NCI-H2171 treated with DMSO at 0.1 percent for 48 hours (cell line): ENCODE measurements around the gene WIPI1.
A peak's percentile ranks its signal among the peaks of the same experiment; 100 is the strongest.

Experiments
- DNase-seq: peaks from one replicate; lab custom pipeline; 2025; lab: John Stamatoyannopoulos, UW

WIPI1 gene

DNA sequence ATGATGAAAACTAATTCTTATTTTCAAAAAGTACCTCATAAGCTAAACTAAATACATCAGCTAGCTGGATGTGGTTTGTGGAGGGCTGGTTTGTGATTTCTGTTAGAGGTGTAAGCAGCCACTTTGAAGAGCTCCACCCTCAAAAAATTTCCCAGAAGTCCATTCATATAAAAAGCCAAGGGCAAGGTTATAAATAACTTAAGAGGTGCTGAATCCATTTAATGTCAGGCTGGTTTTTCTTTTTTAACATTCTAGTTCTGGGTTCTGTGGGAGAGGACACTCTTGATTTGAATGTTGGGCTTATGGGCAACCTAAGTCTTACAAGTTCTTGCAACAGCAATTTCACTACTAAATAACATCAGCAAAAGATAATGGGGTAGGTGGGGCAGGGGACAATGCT, 3.4 kb upstream of the WIPI1 start:
- DNase-seq: no peak

DNA sequence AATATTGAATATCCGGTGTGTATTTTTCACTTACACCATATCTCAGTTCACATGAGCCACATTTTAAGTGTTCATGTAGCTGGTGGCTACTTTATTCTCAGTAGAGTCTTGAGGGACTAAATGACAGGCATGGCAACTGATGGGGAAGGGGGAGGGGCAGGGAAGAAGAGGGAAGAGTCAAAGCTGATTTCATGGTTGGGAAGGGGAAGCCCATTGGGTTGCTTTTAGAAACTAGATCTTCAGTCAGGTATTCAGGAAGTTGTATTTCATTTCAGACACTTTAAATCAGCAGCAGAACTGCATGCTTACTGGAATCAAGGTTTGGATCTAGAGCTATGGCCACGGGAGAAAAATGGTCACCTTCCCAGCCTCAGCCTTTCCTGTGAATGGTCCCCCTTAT, 2.9 kb upstream of the WIPI1 start:
- DNase-seq: no peak

DNA sequence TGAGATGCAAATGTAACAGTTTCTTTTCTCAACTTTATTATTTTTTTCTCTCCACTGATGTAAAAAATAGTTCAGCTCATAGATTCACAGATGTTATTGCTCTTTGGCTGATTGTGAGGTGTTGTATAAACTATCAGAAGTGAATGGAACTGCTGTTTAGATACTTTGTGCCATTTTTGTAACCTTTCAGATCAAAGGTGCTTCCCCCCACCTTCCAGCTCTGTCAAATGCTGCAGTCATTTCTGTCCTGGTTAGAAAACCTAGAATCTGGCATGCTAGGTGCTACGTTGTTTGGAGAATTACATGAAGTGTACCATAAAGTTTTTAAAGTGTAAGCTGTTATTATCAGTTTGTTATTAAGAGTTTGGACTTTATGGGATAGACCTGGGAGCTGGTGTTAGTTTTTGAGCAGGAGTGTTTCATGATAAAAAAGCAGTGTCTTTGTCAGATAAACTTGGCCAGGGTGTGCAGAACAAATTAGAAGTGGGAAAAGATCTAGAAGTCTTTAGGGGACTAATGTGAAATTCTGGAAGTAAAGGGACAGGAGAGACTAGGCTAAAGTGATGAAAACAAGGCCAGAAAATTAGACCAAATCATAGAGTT, 1.8 kb upstream of the WIPI1 start:
- no peak for DNase-seq

DNA sequence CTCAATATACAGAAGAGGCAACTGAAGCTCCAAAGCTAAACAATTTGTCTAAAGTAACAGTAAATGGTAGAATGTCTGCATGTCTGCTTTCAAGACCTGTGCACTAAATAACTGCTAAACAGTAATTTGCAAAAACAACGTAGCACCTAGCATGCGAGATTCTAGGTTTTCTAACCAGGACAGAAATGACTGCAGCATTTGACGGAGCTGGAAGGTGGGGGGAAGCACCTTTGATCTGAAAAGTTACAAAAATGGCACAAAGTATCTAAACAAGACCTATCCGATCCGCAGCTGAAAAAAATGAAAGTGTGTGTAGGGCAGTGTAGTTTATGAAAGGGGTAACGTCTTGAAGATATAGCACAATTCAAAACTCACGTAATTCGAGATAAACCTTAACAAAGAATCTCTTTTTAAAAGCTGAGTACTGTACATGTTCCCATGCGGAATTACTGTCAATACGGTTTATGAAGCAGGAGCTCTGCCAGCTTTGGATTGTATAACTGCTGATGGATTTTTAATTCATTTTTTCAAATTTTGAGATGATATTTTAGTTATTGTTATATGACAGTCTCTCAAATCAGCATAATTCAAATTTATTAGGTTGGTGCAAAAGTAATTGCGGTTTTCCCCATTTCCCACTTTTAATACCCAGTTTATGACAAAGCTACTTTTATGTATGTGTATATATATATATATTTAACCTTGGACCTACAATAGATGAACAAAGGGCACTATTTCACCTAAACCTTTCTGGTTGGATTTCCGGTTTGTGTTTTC, 1.2 kb upstream of the WIPI1 start:
- DNase-seq: no peak

DNA sequence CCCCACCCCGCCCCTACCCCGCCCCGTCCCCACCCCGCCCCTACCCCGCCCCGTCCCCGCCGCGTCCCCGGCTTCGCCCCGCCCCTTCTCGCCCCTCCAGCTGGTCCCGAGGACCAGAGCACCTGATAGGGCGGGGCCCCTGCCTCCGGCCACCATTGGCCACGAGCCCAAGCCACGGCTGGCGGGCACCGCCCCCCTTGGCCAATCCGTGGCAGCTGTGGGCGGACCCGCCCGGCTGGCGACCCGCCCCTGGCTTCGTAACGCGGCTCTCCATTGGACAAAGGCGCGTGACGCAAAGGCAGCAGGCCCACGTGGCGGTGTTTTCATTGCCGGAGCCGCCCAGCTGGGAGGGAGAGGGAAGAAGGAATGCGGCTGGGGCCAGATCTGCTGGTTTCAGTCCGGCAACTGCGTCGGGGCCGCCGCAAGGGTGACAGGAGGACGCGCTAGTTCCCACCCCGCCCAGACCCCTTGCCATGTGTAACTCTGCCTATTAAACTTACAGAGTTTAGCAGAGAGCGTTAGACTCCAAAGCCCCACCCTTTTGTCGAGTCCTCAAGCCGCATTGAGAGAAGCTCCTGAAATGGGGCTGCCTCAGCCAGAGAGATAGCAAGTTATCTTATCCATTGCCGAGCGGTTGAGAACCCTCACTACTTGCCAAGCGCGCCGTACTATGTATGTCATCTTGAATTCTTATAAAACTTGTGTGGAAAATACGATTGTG, 403 bp upstream of the WIPI1 start:
- peak; percentile 95 for DNase-seq

DNA sequence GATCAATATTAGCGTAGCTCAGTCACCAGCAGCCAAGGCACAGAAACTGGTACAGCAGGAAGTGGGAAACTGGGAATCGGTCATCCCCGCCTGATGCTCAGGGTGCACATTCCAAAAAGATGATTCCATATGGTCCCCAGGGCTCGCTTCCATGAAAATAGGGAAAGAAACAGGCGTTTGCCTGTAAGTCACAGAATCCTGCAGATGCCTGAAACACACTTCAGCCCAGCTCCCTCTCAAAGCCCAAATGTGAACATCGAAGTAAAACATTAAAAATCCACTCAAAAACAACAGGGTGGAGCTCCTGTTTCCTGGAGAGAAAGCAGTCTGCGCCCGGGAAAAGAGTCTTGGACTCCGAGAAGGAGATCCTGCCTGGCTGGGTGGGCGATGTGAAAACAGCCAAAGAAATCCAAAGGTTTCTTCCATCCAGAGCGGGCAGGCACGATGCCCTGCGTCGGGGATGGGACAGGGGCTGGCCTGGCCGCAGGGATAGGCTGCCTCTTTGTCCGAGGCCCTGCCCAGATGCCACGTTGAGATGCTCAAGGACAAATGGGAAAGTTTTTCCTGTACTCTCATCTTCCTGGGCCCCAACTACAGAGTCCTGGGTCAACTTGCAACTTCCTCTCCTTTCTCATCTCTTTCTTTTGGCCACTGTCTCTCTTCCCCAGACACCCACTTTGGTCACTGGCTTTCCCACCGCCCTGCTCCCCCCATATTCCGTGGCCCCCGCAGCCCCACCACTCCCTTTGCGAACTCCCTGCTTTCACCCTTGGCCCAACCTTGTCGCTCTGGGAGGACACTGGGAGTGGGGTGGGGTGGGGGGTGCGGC, 743 bp downstream of the WIPI1 start:
- no peak for DNase-seq

DNA sequence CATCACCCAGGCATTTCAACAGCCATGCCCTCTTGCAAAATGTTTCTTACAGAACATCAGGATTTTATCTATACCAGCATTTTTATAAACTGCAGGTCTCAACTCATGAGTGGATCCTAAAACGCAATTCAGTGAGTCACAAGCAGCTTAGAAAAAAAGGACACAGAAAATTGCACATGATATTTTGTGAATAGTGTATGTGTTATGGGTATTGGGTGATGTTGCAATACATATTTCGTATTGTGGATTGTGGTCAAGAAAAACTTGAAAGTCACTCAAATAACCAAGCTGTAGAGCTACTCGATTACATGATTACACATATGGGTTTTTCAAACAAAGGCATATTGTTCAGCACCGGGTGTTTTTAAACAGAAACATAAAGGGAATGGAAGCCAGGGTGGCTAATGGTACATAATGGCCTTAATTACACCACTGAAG, 1.4 kb downstream of the WIPI1 start:
- DNase-seq: no peak

DNA sequence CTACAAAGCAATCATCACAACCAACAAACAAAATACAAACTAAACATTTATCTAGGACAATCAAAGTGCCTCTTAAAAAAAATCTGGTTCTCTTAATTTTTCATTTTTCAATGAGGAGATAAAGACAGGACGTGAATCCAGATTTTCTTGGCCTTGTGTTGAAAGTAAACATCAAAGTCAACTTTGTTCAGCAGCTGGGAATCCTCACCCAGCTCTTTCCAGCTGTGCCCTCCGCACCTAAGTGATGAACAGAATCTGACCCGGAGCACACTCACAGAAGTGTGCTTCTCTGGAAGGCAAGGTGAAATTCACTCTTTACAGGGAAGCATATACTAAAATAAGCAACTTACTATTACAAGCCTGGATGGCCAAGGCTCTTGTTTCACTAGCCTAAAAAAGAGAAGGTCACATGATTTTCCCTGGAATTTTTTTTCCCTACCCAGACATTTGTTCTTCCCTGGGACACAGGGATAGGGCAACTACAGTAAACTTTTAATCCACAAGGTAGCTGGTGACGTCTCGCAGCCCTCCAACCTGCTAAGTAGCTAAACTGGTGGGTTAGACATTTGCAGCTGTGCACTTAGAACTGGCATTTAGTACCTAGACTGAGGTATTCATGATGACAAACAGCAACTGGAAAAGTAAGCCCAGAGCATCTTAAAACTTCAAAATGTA, 3.2 kb downstream of the WIPI1 start:
- DNase-seq: no peak

DNA sequence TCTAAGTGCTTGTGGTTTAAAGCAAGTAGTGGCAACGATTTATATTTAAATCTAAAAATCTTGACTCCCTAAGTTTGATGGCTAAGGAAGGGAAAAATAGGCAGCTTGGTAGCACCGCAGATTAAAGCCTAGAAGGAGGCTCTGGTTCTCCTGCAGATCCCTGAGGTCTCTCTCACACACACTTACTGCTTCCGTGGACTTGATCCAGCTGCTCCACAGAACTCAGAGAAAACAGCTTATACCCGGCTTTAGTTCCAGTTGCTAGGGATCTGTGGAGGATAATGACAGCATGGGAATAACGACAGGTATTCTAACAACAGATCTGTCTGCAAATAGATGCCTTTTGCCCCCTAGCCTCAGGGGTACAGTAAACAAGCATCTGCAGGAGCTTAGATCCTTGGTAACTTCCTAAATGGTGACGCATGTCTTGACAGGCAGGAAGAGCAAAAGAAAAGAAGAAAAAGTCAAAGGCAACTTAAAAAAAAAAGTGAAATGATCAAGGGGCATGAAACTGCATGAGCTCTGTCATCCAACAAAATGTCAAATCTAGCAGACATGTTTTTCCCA, 4.5 kb downstream of the WIPI1 start:
- peak; percentile 41 for DNase-seq

DNA sequence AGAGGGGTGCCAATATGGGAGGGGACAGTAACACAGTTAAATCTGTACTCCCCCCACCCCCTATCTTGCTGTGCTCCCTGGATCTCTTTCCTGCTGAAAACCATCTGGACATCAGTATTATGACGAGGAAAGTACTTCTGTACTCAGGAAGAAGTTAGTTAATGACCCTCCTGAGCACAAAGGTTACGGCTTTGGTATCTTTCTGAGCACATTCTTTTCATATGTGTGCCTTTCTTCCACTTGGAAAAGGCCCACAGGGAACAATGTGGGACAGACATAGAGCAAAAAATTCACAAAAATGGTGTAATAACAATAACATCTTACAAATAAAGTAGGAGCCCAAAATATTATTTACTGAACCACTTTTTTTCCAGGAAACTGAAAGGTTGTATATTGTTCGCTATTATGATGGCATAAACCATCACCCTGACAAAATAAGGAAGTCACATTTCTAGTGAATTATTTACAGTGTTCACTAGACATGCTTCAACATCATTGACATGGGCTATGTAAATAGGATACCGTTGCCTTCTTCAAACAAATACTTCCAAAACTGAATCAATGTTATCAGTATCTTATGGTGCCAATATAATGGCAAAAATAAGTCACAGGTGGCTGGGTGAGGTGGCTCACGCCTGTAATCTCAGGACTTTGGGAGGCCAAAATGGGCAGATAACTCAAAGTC, 5.5 kb downstream of the WIPI1 start:
- no peak for DNase-seq

DNA sequence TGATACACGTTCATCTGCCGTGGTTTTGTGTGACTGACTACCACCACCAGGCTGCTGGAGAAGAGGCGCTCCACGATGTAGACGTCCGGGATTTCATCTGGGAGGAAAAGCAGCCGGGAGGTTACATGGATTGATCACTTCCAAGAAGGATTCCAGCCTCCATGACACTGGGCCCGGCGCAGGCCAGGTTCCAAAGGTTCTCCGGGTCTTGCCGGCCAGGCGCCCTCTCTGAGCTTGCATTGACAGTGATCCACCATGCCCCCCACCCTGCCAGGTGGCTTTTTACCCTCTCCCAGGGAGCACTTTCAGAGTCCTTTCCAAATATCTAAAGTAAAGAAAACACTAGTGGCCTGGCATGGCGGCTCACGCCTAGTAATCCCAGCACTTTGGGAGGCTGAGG, 6.5 kb downstream of the WIPI1 start:
- no peak for DNase-seq

DNA sequence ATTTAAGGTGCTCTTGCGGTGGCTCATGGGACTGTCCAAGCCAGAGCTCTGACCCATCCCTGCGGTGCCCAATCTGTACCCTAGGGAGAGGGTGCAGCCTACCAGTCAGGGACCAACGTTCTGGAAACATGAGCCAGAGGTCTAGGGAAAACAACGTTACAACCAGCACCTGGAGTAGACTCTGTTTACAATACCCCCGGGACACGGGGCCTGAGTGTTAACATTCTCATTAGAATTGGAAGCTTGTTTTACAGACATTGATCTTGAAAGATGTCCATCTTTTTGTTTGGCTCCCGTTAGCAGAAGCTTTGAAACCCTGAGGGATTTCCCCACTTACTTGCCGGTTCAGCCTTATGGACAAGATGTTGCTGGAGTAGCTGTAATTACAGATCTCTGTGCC, 6.9 kb downstream of the WIPI1 start:
- peak; percentile 82 for DNase-seq

DNA sequence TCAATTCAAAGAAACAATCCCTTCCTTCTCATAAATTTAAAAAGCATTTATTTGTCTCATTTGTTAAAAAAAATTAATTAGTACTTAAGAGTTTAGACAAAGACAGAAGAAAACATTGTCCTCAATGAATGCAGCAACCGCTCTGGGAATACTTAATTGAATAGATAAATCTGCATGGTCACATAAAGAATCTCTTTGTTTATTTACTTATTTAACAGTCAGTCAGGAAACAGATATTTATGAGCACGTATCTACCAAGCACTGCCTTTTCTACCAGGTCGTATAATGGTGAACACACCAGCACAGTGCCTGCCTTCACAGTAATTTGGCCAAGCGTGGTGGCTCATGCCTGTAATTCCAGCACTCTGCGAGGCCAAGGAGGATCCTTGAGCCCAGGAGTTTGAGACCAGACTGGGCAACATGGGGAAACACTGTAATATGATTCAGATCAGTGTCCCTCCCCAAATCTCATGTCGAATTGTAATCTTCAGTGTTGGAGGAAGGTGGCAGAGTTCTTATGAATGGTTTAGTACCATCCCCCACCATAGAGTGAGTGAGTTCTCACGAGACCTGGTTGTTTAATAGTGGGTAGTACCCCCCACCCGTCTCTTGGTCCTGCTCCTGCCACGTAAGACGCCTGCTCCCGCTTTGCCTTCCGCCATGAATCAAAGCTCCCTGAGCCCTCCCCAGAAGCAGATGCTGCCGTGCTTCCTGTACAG, 8.1 kb downstream of the WIPI1 start:
- no peak for DNase-seq

DNA sequence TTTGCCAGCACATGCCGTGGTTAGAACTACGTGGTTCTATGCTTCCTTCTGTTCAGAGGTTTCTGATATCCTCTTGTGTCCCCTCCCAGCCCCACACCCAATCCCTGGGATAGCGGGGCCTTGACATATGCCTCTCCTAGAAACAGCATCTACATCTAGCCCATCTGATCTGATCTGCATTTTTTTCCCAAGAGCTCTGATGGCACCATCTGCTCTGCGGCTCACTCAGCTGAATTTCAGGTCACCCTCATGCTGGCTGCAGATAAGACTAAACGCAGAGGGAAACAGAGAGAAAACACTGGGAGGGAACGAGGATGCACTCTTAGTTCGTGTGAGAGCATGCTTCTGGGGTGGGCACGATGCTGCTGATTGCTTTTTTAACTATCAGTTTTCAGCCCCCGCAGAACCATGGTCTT, 10.7 kb downstream of the WIPI1 start:
- DNase-seq: peak; percentile 100

DNA sequence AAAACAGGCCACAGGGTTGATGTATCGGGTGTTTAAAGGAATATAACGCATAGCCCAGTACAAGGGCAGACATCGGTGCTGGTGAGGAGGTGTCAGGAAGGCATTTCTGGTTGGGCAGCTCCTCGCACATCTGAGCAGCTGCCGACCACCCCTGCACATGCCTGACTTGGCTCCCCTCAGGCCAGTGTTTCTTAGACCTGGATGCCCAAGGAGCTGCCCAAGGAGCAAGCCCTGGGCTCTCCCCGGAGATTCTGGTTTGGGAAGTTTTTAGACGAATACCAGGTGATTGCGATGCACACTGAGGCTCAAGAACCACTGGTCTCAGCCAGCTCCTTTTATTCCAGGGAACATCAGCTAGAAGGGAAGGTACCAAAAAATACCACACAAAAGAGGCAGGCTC, 11.6 kb downstream of the WIPI1 start:
- no peak for DNase-seq

DNA sequence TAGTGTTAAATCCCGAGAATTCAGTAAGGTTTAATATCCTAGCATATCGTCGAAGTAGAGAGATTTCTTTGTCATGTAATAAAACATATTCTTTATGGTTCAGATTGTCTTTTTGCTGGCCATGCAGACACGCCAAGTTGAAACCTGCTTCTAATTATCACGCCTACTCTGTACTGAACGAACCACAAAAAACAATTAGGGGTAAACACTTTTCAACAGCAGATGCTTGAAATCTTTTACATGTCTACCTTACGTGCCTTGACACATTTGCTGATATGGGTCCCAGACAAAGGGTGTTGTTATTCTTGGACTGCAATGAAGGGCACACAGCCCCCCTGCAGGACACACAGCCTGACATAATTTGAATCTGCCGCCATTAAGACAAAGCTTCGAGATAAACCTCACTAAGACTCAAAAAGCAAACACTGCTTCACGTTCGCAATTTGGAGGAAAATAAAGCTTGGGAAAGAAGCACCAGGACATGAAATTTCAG, 13.3 kb downstream of the WIPI1 start:
- DNase-seq: peak; percentile 30

DNA sequence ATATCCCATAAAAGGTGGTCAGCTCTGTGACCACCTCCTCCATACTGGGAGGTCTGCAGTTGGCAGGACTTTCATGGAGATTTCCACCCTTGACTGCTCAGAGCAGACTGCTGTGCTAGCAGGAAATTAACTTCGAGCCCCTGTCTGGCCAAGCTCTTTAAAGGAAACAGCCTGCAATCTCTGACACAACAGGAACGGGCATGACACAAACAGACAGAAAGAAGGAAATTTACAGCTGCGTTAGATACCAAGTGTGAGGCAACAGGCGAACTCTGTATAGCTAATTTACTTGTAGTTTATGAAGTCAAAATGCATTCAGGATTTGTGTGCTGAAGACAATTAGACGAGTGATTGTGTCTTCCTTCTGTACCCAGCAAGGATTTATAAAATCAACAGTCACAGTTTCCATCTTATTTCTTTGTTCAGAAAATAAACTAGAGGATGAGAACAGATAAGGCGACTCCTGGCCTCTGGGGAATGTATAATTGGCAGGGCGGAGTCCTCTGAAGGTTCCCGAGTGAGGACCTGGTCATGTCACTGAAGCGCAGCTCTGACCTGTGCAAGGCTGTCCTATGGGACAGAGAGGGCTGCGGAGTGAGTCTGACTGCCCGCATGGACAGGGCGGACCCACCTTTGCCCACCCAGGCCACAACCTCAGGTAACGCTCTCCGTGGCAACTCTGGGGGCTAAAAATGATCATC, 16.1 kb downstream of the WIPI1 start:
- DNase-seq: no peak

DNA sequence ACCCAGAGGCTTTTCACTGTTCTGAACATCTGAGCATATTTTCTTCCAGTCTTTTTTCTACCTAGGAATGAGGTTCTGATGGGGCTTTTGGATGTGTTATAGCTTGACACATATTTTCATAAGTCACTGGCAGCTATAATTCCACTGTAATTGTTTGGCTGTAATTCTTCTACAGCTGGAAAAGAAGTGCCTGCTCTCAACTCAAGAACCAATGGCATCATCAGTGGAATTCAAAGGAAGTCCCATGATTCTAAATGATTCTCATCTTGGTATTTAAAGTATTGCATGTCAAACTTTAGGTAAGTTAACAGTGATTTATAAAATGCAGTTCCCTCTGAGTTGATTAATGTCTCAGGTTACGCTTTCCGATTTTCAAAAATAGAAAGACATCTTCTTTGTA, 16.8 kb downstream of the WIPI1 start:
- no peak for DNase-seq

DNA sequence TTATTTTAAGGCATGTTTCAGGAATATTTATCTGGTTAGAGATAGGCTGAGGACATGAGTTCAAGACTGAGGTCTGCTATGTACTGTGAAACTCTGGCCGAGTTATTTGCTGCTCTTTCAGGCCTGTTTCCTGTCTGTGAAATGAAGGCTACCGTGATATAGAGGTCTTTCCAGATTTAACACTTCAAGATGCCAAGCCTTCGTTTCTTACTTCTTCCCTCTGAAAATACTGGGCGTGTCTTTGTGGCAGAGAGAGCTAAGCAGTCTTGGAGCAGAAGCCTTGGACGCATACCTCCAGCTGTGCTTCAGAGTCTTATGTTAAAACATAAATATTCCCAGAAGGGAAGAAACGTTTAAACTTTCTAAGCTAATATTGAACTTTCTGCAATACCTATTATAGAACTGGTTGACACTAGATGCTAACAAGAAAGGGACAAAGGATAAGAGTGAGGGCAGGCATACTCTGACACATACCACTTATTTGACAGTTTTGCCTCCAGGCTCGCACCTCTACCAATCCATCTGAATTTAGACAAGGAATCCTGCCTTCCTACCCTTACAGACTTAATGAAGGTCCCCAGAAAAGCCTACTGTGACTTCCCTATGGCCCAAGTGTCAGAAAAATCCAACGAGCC, 17.5 kb downstream of the WIPI1 start:
- DNase-seq: no peak
